ENCODE data around the gene GNB1.
"Not testable (repeated sequence)": the region's sequence is repeated elsewhere in the genome, so short reads cannot be mapped to it uniquely, and the experiment has no call there.

GNB1 gene

DNA sequence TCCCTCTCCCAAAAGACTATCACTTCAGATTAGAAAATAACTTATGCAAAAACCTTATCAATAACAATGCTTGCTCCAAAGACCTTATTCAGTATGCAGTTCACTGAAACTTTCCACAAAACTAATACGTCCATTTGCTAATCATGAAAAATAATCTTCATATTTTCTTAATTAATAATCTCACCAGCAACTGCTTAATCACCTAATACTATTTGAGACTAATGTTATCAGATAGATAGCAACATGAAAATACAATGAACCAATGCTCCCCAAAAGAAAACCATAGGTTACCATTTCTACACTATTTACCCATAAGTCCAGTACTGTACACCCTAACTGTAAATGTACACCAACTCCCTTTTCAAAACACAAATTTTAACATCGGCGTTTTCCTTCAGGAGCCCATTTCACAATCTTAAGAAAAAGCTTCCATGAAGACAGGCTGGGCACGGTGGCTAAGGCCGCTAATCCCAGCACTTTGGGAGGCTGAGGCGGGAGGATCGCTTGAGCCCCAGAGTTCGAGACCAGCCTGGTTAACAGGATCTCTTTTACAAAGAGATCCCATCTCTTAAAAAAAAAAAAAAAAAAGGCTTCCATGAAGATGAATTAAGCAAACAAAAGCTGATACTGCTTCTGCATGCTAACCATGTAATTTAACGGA lies 1.7 kb downstream of the GNB1 start:
- DNase-seq: no peak

DNA sequence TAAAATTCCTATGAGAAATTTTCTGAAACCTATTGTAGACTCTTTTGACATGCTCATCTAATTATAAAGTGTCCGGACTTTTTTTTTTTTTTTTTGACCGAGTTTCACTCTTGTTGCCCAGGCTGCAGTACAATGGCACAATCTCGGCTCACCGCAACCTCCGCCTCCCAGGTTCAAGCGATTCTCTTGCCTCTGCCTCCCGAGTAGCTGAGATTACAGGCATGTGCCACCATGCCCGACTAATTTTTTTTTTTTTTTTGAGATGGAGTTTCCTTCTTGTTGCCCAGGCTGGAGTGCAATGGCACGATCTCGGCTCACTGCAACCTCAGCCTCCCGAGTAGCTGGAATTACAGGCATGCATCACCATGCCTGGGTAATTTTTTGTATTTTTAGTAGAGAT lies 7.0 kb downstream of the GNB1 start:
- DNase-seq: not testable (repeated sequence)

DNA sequence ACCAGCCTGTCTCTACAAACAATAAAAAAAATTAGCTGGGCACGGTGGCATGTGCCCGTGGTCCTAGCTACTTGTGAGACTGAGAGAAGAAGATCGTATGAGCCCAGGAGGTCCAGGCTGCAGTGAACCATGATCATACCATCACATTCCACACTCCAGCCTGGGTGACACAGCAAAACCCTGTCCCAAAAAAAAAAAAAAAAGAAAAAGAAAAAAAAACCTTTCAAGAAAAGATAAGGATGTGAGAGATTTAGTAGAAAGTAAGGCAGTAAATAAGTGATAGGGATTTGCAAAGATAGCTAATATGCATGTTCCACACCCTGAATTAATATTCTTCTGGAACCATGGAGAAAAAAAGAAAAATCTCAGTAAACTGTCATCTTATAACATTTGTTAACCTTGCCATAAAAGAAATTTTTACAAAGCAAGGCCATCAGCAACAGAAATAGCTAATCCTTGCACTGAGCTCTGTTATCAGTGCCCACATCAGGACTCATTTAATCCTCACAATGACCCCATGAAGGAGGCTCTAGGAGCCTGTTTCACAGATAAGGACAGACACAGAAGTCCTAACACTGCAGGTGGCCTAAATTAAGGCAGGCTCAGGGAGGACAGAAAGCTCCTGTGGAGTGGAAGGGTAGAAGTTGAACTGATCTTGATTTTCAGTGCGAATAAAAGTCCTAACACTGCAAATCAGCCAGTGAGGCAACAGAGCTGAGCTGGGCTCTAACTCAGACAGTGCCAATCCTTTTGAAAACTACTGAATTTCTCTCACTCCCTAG lies 7.6 kb downstream of the GNB1 start:
- DNase-seq: no peak

DNA sequence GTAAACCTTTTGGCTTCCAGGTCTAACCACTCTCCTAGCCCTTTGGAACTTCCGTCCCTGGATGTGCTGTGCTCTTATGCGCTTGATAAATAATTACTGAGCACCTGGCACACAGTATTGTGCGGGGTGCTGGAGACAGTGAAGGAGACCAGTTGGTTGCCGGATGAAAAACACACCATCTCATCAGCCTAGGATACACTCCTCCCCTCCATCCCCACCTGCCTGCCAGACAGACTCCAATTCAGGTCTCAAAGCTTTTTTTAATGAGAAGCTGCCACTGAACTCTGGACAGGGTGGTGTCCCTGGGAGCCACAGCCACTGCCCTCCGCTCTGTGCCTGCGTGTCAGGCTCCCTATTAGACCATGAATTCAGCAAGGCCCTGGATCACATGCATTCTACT lies 9.2 kb downstream of the GNB1 start:
- DNase-seq: no peak

DNA sequence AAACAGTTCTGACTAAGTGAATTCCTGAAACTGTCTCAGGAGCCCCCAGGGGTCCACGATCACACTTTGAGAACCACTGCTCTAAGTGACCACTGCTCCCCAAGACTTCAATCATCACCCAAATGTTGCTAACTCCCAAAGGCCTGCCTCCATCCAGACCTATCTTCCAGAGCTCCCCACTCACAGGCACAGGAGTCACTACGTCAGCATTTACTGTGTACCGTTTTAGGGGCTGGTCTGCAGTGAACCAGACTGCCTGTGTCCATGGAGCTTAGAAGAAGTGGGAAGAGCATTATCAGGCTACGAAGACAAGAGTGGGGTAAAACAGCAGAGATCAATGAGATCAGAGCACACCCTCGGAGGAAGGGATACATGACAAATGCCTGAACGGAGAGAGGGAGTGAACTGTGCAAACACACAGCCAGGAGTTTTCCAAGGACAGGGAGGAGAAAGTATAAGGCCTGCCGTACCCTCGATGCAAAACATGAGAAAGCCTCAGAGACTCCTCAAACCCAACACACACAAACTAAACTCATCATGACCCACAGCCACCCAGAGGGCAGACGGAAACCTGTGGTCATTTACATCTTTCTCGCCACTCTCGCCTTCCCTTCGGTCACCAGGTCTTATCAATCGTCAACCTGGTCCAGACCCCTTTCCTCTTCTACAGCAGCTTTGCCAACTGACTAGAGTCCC lies 10.1 kb downstream of the GNB1 start:
- no peak for DNase-seq

DNA sequence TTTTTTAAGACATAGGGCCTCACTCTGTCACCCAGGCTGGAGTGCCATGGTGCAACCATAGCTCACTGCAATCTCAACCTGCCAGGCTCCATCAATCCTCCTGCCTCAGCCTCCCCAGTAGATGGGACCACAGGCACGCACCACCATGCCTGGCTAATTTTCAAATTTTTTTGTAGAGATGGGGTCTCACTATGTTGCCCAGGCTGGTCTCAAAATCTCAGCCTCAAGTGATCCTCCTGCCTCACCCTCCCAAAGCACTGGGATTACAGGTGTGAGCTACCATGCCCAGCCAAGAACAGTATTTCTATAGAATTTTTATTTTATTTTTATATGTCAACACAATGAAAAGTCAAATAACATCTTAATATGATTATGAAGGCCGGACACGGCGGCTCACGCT lies 10.9 kb downstream of the GNB1 start:
- DNase-seq: no peak

DNA sequence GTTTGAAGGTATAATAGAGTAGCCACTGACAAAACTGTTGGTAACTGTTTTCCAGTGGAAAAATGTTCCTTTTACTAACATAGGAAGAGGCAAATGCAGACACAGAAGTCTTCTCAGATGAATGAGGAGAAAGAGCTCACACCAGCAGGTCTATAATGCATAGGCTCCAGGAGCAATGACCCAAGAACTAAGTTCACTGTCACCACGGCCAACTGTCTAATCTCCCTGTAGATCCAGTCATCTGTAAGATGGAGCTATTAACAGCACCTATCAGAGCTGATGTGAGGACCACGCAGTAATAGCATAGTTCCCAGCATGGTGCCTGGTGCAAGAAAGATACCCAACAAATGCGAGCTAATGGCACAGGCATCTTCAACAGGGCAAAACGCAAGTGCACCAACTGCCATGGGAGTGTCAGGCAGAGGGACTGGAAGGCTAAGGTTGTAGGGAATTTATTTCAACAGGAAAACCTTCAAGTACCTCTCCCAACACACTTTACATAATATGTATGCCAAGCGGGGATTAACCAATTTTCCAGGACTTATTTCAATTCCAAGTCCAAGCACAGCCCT lies 12.9 kb downstream of the GNB1 start:
- no peak for DNase-seq

DNA sequence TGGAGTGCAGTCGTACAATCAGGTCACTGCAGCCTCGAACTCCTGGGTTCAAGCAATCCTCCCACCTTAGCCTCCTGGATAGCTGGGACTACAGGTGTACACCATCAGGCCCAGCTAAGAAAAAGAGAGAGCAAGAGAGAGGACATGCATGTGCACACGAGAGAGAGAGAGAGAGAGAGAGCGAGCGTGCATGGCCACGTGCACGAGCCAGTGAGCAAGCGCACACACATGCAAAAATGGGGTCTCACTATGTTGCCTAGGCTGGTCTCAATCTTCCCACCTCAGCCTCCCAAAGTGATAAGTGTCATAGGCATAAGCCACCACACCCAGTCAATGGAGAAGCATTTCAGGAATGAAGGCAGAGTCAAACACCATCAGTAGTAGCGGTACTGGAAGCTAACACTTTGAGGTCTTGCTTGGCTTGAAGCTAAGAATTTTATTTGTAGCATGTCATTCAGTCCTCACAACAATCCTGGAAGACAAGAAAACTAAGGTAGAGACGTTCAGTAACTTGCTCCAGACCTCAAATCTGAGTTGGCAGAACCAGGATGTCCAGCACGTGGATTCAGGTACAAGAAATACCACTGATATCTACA lies 14.5 kb downstream of the GNB1 start:
- no peak for DNase-seq

DNA sequence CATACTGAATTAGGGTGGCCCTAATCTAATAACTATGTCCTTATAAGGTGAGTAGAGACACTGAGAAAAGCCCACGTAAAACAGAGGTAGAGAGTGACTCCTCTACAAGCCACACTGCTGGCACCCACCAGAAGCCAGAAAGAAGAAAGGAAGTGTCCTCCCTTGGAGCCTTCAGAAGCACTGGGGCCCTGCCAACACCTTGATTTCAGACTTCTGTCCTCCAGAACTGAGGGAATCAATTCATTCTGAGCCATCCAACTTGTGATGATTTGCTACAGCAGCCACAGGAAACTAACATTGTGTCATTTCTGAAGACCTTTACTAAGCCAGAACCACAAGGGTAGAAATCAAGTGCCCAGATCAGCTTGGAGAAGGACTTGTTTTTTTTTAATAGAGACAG lies 15.0 kb downstream of the GNB1 start:
- no peak for DNase-seq

DNA sequence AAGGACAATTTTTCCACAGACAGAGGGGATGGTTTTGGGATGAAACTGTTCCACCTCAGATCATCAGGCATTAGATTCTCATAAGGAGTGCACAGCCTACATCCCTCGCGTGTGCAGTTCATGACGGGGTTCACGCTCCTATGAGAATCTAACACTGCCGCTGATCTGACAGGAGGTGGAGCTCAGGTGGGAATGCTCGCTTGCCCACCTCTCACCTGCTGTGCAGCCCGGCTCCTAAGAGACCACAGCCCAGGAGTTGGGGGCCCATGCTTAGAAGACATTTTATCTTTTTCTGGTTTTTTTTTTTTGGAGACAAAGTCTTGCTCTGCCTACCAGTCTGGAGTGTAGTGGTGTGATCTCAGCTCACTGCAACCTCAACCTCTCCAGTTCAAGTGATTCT lies 16.0 kb downstream of the GNB1 start:
- DNase-seq: no peak

DNA sequence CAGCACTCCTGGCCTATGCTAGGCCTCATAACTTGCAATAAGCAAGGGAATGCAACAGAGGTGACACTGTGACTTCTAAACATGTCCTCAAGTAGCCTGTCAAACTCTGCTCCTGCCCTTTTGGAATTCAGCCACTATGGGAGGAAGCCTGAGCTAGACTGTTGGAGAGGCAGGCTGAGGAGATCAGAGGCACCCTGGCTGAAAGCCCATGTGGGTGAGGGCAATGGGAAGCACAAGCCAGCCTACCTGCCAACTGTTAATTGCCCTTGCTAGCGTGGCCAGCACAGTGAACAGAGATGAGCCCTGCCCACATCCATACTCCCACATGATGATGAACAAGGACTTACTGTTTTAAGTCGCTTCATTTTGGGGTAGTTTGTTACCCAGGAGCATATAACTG lies 17.7 kb downstream of the GNB1 start:
- DNase-seq: no peak

DNA sequence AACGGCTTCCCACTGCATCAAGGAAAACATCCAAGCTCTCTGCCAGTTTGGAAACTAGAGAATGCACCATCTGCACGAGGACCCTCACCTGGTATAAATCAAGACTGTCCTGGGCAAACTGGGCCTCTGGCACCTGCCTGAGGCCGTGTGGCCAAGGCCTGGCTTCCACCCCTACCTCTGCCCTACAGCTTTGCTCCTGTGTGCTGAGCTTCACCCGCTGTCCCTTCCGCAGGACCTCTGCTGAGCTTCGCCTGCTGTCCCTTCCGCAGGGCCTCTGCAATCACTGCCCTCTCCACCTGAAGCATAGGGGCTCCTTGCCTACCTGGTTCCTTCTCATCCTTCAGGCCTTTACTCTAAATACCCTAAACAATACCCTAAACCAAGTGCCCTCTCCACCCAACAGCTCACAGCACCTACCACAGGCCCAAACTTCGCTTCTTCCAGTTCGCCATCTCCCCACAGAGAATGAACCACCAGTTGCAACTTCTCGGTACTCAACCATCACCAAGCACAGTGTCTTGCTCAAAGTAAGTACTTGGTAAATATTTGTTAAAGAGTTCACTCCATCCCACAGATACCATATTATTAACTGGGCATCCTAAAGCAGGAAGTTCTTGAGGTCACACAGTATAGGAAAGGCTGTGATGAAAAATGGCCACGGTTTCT lies 18.4 kb downstream of the GNB1 start:
- no peak for DNase-seq

DNA sequence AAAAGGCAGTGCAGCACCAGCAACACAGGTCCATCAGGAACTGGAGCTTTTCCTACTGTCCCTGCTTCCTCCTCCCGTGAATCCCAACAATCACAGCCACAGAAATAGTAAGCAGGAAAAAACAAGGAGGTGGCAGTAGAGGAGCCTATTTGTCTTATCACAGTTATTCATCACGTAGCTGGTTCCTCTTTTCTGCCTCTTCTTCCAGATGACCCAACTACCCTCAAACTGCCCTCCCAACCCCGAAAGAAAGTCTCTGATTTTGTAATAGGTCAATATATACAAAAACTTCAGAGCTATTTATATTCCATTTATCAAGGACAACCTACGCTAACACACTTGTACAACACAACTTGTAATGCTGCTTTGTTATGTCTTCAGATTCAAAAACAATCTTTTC lies 21.4 kb downstream of the GNB1 start:
- DNase-seq: no peak

DNA sequence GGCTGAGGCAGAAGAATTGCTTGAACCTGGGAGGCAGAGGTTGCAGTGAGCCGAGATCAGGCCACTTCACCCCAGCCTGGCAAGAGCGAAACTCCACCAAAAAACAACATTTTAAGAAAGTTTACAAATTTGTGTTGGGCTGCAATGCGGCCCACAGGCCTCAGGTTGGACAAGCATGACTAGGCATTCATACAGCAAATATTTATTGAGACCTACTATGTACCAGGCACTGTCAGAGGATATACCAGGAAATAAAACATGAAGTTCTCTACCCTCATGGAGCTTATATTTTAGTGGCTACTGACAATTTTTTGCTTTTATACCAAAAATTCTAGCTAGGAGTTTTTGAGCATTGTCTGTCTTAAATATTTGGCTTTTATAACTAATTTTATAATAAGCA lies 23.7 kb downstream of the GNB1 start:
- no peak for DNase-seq

DNA sequence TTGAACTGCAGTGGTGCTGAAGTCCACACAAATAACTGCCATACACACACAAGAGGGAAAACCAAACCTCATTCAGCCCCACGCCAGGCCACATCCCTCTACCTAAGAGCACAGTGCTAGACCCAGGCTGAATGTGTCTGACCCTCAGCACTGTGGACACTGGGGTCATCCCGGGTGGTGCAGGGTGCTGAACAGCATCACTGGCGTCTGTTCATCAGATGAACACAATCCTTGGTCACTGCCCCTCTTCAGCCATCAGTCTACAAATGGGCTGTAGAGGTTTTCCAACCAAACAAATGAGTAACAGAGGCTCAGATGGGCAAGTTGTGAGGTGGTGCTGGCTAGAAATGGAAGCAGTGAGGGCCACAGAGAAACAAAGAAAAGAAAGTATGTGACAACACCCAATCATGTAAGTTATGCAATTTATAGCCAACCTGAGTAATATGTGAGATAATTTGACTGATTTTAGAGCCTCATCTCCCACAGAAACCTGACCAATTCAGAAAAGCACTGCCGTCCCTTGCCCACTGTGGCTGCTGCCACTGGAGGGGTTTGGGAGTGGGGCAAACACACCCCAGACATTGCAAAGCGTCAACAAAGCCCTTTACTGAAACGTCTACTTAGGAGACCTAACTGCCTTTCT lies 27.9 kb downstream of the GNB1 start:
- no peak for DNase-seq

DNA sequence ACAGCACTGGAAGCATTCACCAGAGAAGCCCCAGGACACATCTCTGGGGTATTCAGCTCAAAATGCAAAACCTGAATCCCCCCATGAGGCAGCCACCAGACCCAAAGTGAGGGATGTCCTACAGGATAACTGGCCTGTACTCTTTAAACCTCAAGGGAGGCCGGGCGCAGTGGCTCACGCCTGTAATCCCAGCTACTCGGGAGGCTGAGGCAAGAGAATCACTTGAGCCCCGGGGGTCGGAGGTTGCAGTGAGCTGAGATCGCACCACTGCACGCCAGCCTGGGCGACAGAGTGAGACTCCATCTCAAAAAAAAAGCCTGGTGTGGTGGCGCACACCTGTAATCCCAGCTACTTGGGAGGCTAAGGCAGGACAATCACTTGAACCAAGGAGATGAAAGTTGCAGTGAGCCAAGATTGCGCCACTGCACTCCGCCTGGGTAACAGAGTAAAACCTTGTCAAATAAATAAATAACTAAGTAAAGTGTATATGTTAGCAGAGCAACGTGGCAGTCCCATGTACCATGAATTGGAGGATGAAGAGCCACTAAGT lies 29.1 kb downstream of the GNB1 start:
- not testable (repeated sequence) for DNase-seq

DNA sequence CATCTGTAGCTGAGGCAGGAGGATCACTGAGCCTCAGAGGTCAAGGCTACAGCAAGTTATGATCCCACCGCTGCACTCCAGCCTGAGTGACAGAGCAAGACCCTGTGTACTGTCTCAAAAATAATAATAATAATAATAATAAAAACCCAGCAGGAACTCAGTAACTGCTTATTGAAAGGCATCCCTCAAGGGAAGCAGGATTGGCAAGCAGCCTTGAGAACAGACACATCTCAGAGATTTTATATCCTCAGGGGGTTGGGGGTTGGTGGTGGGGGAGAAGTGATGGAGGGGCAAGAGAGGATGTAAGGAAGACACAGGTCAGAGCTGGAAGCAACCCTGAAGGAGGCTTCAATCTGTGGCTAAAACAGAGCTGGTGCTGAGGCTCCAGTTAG lies 29.6 kb downstream of the GNB1 start:
- DNase-seq: no peak

DNA sequence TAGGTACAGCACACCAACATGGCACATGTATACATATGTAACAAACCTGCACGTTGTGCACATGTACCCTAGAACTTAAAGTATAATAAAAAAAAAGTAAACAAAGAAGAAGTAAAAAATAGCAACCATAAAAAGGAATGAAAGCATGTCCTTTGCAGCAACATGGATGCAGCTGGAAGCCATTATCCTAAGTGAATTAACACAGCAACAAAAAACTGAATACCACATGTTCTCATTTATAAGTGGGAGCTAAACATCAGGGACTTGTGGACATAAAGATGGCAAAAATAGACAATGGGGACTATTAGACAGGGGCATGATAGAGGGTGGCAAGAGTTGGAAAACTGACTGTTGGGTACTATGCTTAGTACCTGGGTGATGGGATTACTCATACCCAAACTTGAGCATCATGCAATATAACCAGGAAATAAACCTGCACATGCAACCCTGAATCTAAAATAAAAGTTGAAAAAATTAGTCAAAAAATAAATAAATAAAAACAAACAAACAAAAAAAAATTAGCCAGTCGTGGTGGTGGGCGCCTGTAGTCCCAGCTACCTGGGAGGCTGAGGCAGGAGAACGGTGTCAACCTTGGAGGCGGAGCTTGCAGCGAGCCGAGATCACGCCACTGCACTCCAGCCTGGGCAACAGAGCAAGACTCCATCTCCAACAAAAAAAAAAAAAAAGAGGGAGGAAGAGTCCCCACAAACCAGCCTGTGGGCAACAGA lies 30.8 kb downstream of the GNB1 start:
- not testable (repeated sequence) for DNase-seq

DNA sequence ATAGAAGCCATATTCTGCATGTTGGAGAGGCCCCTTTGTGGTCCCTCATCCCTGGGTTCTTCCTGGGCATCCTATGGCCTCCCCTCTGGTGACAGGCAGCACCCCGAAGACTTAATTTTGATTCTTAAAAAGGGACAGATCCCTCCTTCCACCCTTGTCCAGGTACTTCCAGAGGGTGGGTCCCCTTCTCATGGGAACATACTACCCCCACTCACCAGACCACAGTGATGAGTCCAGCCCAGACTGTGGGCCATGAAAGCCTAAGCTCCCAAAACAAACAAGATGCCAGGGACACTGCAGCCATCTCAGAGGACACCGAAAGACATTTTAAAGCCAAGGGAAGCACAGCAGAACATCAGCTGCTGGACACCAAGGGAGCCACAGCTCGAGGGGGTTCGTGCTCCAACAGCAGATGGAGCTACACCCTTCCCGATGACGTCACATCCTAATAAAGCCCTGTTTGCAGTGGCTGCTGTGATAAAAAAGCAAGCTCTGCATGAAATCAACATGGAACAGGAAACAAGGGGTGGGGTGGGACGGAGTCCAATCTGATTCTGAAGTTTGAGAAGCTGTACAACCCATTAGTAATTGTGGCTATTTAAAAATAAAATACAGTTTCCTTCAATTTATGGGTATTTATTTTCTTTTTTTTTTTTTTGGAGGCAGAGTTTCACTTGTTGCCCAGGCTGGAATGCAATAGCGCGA lies 32.4 kb downstream of the GNB1 start:
- no peak for DNase-seq

DNA sequence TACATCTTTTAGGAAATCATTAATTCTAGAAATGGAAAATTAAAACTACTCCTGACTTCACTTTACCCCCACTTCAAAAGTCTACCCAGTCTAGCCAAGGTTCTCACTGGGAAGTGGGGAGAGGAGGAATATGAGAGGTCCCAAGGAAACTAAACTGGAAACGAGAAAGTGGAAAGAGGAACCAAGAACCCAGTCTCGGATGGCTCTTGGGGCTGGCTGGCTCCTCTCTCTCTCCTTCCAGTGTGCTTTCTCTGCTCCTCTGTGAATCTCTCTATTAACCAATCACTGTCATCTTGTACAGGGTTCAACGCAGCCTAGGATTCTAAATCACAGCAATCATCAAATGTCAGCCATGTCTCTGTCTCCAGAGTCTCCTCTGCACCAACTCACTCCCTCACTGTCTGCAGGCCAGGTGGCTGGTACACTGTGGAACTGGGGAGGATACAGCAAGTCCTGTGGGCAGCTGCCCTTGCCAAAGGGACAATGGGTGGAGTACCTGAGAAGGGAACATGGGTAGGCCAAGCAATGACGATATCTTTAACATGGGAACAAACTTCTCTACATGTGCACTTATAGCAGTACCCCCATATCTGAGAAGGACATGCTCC lies 33.7 kb downstream of the GNB1 start:
- DNase-seq: no peak
